Stimulated activated memory B cell treated with anti-CD40 and anti-IgM and Interleukin-4, amounts not matched to agents 10 μg/mL and 1 μg/mL and 100 μg/mL, for 72 hours (primary cell): ENCODE measurements around the gene AATF.
A peak's percentile ranks its signal among the peaks of the same experiment; 100 is the strongest.

ENCODE experiments used
- ATAC-seq: fragments of 150-1000 bp; cut with Tn5 transposase; 2 replicates; pipeline ENCODE4 v1.10.0; 2021
- H3K27ac Mint-ChIP-seq: one replicate; pipeline ENCODE4 v1.8.0; 2022; ENCODE audit warnings: mild to moderate bottlenecking, mixed read lengths
- H3K27me3 Mint-ChIP-seq: one replicate; pipeline ENCODE4 v1.8.0; 2022; ENCODE audit warnings: mixed read lengths
- H3K36me3 Mint-ChIP-seq: one replicate; pipeline ENCODE4 v1.8.0; 2022; ENCODE audit warnings: mixed read lengths
- H3K4me1 Mint-ChIP-seq: one replicate; pipeline ENCODE4 v1.8.0; 2022; ENCODE audit warnings: mixed read lengths
- H3K4me3 Mint-ChIP-seq: one replicate; pipeline ENCODE4 v1.8.0; 2022; ENCODE audit warnings: mild to moderate bottlenecking, moderate library complexity, mixed read lengths
- H3K9me3 Mint-ChIP-seq: one replicate; pipeline ENCODE4 v1.8.0; 2022; ENCODE audit warnings: mixed read lengths

The AATF gene

GRCh38 chr17:36945140-36945539, 3.6 kb upstream of the AATF start:
- no peak overlapping the region for H3K4me3 Mint-ChIP-seq
- peaks cover 68% of the 10 kb centered on the region for H3K27me3 Mint-ChIP-seq
- no peak for ATAC-seq
- peaks cover 7% of the 10 kb centered on the region for H3K36me3 Mint-ChIP-seq
- H3K27ac Mint-ChIP-seq: no peak overlapping the region
- H3K4me1 Mint-ChIP-seq: peaks cover 28% of the 10 kb centered on the region
- no peaks in the 10 kb centered on the region for H3K9me3 Mint-ChIP-seq

GRCh38 chr17:36945959-36946725, 2.6 kb upstream of the AATF start:
- Mint-ChIP-seq H3K36me3 (peaks cover 7% of the 10 kb centered on the region), H3K27ac (no peak overlapping the region), H3K27me3 (peaks cover 58% of the 10 kb centered on the region), H3K9me3 (no peaks in the 10 kb centered on the region), H3K4me3 (no peak overlapping the region), H3K4me1 (peaks cover 37% of the 10 kb centered on the region)
- no peak for ATAC-seq

GRCh38 chr17:36946726-36947091, 2.0 kb upstream of the AATF start:
- peaks cover 7% of the 10 kb centered on the region for H3K36me3 Mint-ChIP-seq
- no peaks in the 10 kb centered on the region for H3K9me3 Mint-ChIP-seq
- H3K4me3 Mint-ChIP-seq: no peak overlapping the region
- peaks cover 53% of the 10 kb centered on the region for H3K27me3 Mint-ChIP-seq
- no peak overlapping the region for H3K27ac Mint-ChIP-seq
- H3K4me1 Mint-ChIP-seq: peaks cover 31% of the 10 kb centered on the region
- ATAC-seq: no peak

GRCh38 chr17:36947922-36948716, 635 bp upstream of the AATF start:
- ATAC-seq: peak; percentile 1
- Mint-ChIP-seq H3K9me3 (no peaks in the 10 kb centered on the region), H3K27ac (peak overlapping the region; percentile 86), H3K36me3 (peaks cover 20% of the 10 kb centered on the region), H3K27me3 (peaks cover 48% of the 10 kb centered on the region), H3K4me3 (peak overlapping the region; percentile 88), H3K4me1 (peaks cover 43% of the 10 kb centered on the region)

GRCh38 chr17:36949461-36949927, 740 bp downstream of the AATF start:
- ATAC-seq: no peak
- no peaks in the 10 kb centered on the region for H3K9me3 Mint-ChIP-seq
- H3K27ac Mint-ChIP-seq: peak overlapping the region; percentile 86
- peaks cover 32% of the 10 kb centered on the region for H3K36me3 Mint-ChIP-seq
- peaks cover 35% of the 10 kb centered on the region for H3K27me3 Mint-ChIP-seq
- peak overlapping the region; percentile 88 for H3K4me3 Mint-ChIP-seq
- peaks cover 50% of the 10 kb centered on the region for H3K4me1 Mint-ChIP-seq

- peak overlapping the region; percentile 88 for H3K4me3 Mint-ChIP-seq
- no peaks in the 10 kb centered on the region for H3K9me3 Mint-ChIP-seq
- H3K27ac Mint-ChIP-seq: peak overlapping the region; percentile 86
- peaks cover 37% of the 10 kb centered on the region for H3K36me3 Mint-ChIP-seq
- H3K27me3 Mint-ChIP-seq: peaks cover 29% of the 10 kb centered on the region
- H3K4me1 Mint-ChIP-seq: peaks cover 55% of the 10 kb centered on the region
- ATAC-seq: no peak
These were observed 1.3 kb downstream of the AATF start for GRCh38 chr17:36950027-36950426.

GRCh38 chr17:36951084-36951789, 2.5 kb downstream of the AATF start:
- no peak overlapping the region for H3K4me3 Mint-ChIP-seq
- H3K4me1 Mint-ChIP-seq: peaks cover 58% of the 10 kb centered on the region
- no peak overlapping the region for H3K27ac Mint-ChIP-seq
- no peak for ATAC-seq
- H3K27me3 Mint-ChIP-seq: peaks cover 17% of the 10 kb centered on the region
- H3K36me3 Mint-ChIP-seq: peaks cover 48% of the 10 kb centered on the region
- H3K9me3 Mint-ChIP-seq: no peaks in the 10 kb centered on the region

GRCh38 chr17:36971508-36971907, 22.8 kb downstream of the AATF start:
- Mint-ChIP-seq H3K27ac (no peak overlapping the region), H3K9me3 (no peaks in the 10 kb centered on the region), H3K4me1 (peaks cover 44% of the 10 kb centered on the region), H3K4me3 (no peak overlapping the region), H3K27me3 (no peaks in the 10 kb centered on the region), H3K36me3 (peaks cover 46% of the 10 kb centered on the region)
- no peak for ATAC-seq

- H3K9me3 Mint-ChIP-seq: no peaks in the 10 kb centered on the region
- no peaks in the 10 kb centered on the region for H3K27me3 Mint-ChIP-seq
- peaks cover 39% of the 10 kb centered on the region for H3K36me3 Mint-ChIP-seq
- H3K27ac Mint-ChIP-seq: no peak overlapping the region
- no peak for ATAC-seq
- no peak overlapping the region for H3K4me3 Mint-ChIP-seq
- H3K4me1 Mint-ChIP-seq: peaks cover 40% of the 10 kb centered on the region
These were observed 23.5 kb downstream of the AATF start for GRCh38 chr17:36972186-36972700.

GRCh38 chr17:36972905-36973304, 24.2 kb downstream of the AATF start:
- Mint-ChIP-seq H3K4me3 (no peak overlapping the region), H3K27me3 (no peaks in the 10 kb centered on the region), H3K36me3 (peaks cover 36% of the 10 kb centered on the region), H3K4me1 (peaks cover 37% of the 10 kb centered on the region), H3K27ac (no peak overlapping the region), H3K9me3 (no peaks in the 10 kb centered on the region)
- no peak for ATAC-seq

- Mint-ChIP-seq H3K4me1 (peaks cover 47% of the 10 kb centered on the region), H3K9me3 (no peaks in the 10 kb centered on the region), H3K4me3 (no peak overlapping the region), H3K36me3 (peaks cover 25% of the 10 kb centered on the region), H3K27me3 (no peaks in the 10 kb centered on the region), H3K27ac (no peak overlapping the region)
- ATAC-seq: no peak
These were observed 27.3 kb downstream of the AATF start for GRCh38 chr17:36975922-36976515.

- ATAC-seq: no peak
- Mint-ChIP-seq H3K27me3 (no peaks in the 10 kb centered on the region), H3K9me3 (no peaks in the 10 kb centered on the region), H3K36me3 (peaks cover 35% of the 10 kb centered on the region), H3K4me3 (no peak overlapping the region), H3K27ac (no peak overlapping the region), H3K4me1 (peaks cover 58% of the 10 kb centered on the region)
These were observed 28.3 kb downstream of the AATF start for GRCh38 chr17:36977066-36977465.

- H3K4me3 Mint-ChIP-seq: no peak overlapping the region
- H3K4me1 Mint-ChIP-seq: peaks cover 59% of the 10 kb centered on the region
- peaks cover 40% of the 10 kb centered on the region for H3K36me3 Mint-ChIP-seq
- no peak overlapping the region for H3K27ac Mint-ChIP-seq
- ATAC-seq: no peak
- no peaks in the 10 kb centered on the region for H3K9me3 Mint-ChIP-seq
- no peaks in the 10 kb centered on the region for H3K27me3 Mint-ChIP-seq
These were observed 28.8 kb downstream of the AATF start for GRCh38 chr17:36977568-36977967.

- Mint-ChIP-seq H3K27ac (no peak overlapping the region), H3K9me3 (no peaks in the 10 kb centered on the region), H3K36me3 (peaks cover 48% of the 10 kb centered on the region), H3K4me1 (peaks cover 50% of the 10 kb centered on the region), H3K27me3 (no peaks in the 10 kb centered on the region), H3K4me3 (no peak overlapping the region)
- no peak for ATAC-seq
These were observed 30.2 kb downstream of the AATF start for GRCh38 chr17:36978810-36979564.
